Left ventricle myocardium inferior (tissue), 1 donor: Measurements from ENCODE around the gene PARD3. TPM values are rescaled to one million over a fixed set of nuclear protein-coding genes. Genes with fewer than 3 reads are reported as not detected.

Source experiments
- DNase-seq: peaks from one replicate; pipeline ENCODE4 v3.0.0-alpha.2; 2020
- H3K27ac ChIP-seq: fragments of 200-600 bp; replicated peaks from 2 replicates; pipeline ENCODE4 v1.8.0; 2021
- H3K27me3 ChIP-seq: fragments of 200-600 bp; 2 replicates; pipeline ENCODE4 v1.8.0; 2021; ENCODE audit warnings: low read depth
- H3K36me3 ChIP-seq: fragments of 200-600 bp; 2 replicates; pipeline ENCODE4 v1.8.0; 2021
- H3K4me1 ChIP-seq: fragments of 200-600 bp; 2 replicates; pipeline ENCODE4 v1.8.0; 2021
- H3K4me3 ChIP-seq: fragments of 200-600 bp; 2 replicates; pipeline ENCODE4 v1.8.0; 2021; ENCODE audit warnings: mild to moderate bottlenecking, moderate library complexity
- H3K9me3 ChIP-seq: fragments of 200-600 bp; replicated peaks from 2 replicates; pipeline ENCODE4 v1.8.0; 2021
- intact Hi-C: fragments of 100-400 bp; cut with micrococcal nuclease; formaldehyde crosslinking; loops from one replicate; pipeline ENCODE4 v1.11.0; 2022
- total RNA-seq: library from RNA; stranded (reverse); fragmentation: NEBNext Ultra II Directional; extraction: Animal tissue kit (Norgen Biotek cat#: 25700); gene quantifications from one replicate; pipeline ENCODE4 v1.2.1, GENCODE V29; 2021
- TF ChIP-seq, protein P1 (sequence below): fragments of 200-600 bp; IDR thresholded peaks from 2 replicates; pipeline ENCODE4 v1.8.0; 2021; ENCODE audit warnings: antibody characterized with exemption, mild to moderate bottlenecking, borderline replicate concordance
- donor health status: DM: no; HTN: yes; CAD: no; lungs with severe emphysema.

PARD3 gene
- total RNA-seq, 1 donor from 2014 or later, result 29.6 TPM

DNA sequence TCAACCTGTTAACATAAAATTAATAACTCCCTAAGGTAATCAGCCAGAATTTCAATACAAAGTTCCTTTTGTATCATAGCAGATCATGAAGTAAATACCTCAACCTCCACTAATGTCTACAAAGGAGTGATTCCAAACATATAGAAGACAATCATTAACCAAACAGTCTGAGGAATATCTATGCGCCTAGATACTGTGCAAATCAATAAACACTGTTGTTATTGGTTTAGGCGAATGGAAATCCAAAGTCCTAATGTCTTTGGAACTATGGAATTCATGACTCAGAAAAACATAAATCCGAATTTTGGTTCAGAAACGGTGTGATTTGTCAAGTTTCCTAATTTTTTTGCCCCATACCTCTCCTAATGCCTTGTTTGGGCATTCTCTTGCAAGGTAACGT, 469.7 kb downstream of the PARD3 start:
- H3K27ac ChIP-seq, result no peak overlapping the region
- no peaks in the 10 kb centered on the region for H3K27me3 ChIP-seq
- H3K4me1 ChIP-seq, result peaks cover 6% of the 10 kb centered on the region
- no peaks in the 10 kb centered on the region for H3K9me3 ChIP-seq
- peaks cover 4% of the 10 kb centered on the region for H3K36me3 ChIP-seq
- no peak for DNase-seq
- intact Hi-C loops, result no loop called here
- TF ChIP-seq, protein P1, sequence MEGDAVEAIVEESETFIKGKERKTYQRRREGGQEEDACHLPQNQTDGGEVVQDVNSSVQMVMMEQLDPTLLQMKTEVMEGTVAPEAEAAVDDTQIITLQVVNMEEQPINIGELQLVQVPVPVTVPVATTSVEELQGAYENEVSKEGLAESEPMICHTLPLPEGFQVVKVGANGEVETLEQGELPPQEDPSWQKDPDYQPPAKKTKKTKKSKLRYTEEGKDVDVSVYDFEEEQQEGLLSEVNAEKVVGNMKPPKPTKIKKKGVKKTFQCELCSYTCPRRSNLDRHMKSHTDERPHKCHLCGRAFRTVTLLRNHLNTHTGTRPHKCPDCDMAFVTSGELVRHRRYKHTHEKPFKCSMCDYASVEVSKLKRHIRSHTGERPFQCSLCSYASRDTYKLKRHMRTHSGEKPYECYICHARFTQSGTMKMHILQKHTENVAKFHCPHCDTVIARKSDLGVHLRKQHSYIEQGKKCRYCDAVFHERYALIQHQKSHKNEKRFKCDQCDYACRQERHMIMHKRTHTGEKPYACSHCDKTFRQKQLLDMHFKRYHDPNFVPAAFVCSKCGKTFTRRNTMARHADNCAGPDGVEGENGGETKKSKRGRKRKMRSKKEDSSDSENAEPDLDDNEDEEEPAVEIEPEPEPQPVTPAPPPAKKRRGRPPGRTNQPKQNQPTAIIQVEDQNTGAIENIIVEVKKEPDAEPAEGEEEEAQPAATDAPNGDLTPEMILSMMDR, result no peak
- no peak overlapping the region for H3K4me3 ChIP-seq

- TF ChIP-seq, protein P1, result no peak
- Histone ChIP-seq H3K9me3 (no peaks in the 10 kb centered on the region), H3K4me3 (no peak overlapping the region), H3K27me3 (no peaks in the 10 kb centered on the region), H3K27ac (no peak overlapping the region), H3K4me1 (peaks cover 6% of the 10 kb centered on the region), H3K36me3 (no peaks in the 10 kb centered on the region)
- intact Hi-C loops, result no loop called here
- DNase-seq, result no peak
Observed at GRCh38 chr10:34343764-34344163, 471.3 kb downstream of the PARD3 start.

- no peak for DNase-seq
- Histone ChIP-seq H3K4me3 (peak overlapping the region; percentile 5), H3K4me1 (peaks cover 6% of the 10 kb centered on the region), H3K36me3 (no peaks in the 10 kb centered on the region), H3K9me3 (no peaks in the 10 kb centered on the region), H3K27ac (no peak overlapping the region), H3K27me3 (no peaks in the 10 kb centered on the region)
- TF ChIP-seq, protein P1, result no peak
- intact Hi-C loops, result no loop called here
Observed at GRCh38 chr10:34341473-34341872, 473.6 kb downstream of the PARD3 start.

GRCh38 chr10:34340934-34341333, 474.2 kb downstream of the PARD3 start:
- no peak for DNase-seq
- peaks cover 6% of the 10 kb centered on the region for H3K4me1 ChIP-seq
- intact Hi-C loops, result no loop called here
- TF ChIP-seq, protein P1, result no peak
- peak overlapping the region; percentile 5 for H3K4me3 ChIP-seq
- no peaks in the 10 kb centered on the region for H3K27me3 ChIP-seq
- peak overlapping the region; percentile 14 for H3K27ac ChIP-seq
- no peaks in the 10 kb centered on the region for H3K9me3 ChIP-seq
- H3K36me3 ChIP-seq, result no peaks in the 10 kb centered on the region

- Histone ChIP-seq H3K4me3 (no peak overlapping the region), H3K4me1 (peaks cover 6% of the 10 kb centered on the region), H3K9me3 (no peaks in the 10 kb centered on the region), H3K27me3 (no peaks in the 10 kb centered on the region), H3K27ac (no peak overlapping the region), H3K36me3 (no peaks in the 10 kb centered on the region)
- no peak for DNase-seq
- TF ChIP-seq, protein P1, result no peak
- intact Hi-C loops, result no loop called here
Observed at GRCh38 chr10:34339816-34340553, 475.1 kb downstream of the PARD3 start.
